Cardiac septum (tissue), 1 donor: ENCODE data around the gene UXS1. TPM values are rescaled to one million over a fixed set of nuclear protein-coding genes. Genes with fewer than 3 reads are reported as not detected.

Experiments
- DNase-seq: peaks from one replicate; pipeline ENCODE4 v3.0.0-alpha.2; 2020; ENCODE audit warnings: low spot score
- intact Hi-C: fragments of 100-400 bp; cut with DNase I; formaldehyde crosslinking; loops from one replicate; pipeline ENCODE4 v1.14.0; 2022
- total RNA-seq: library from RNA; stranded (reverse); fragmentation: NEBNext Ultra II Directional; extraction: Animal tissue kit (Norgen Biotek cat#: 25700); gene quantifications from one replicate; pipeline ENCODE4 v1.2.1, GENCODE V29; 2021
- donor health status: DM: no; HTN: no; CAD: no.

Gene UXS1
- total RNA-seq, 1 donor from 2014 or later, result 23.3 TPM

DNA sequence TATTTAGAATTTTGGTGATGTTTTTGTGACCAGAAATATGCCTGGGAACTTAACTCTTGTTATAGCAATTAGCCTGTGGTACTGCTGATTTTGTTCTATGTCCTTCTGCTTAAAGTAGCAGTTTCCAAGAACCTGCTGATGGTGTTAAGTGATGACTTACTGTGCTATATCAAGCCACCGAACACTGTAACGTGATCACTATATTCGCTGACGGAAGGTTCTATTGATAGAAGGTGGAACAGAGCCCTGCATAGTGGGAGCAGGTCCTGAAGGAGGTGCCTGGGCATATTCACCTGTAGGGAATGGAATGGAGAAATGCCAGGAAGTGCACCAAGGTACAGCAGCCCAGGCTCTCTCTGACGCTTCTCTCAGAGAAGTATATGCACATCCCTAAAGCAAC lies 76.8 kb downstream of the UXS1 start:
- no peak for DNase-seq
- intact Hi-C loops, result loop anchor here (5.0 kb wide), 1 partner anchor 75 kb away; the partner anchor contains the start of gene UXS1

- intact Hi-C loops, result loop anchor here (5.0 kb wide), 1 partner anchor 76 kb away; the partner anchor contains the start of gene UXS1
- DNase-seq, result no peak
These were observed 77.9 kb downstream of the UXS1 start for GRCh38 chr2:106116248-106116647.

GRCh38 chr2:106115665-106116064 lies 78.4 kb downstream of the UXS1 start:
- no peak for DNase-seq
- intact Hi-C loops, result loop anchor here (5.0 kb wide), 1 partner anchor 77 kb away; the partner anchor contains the start of gene UXS1

DNA sequence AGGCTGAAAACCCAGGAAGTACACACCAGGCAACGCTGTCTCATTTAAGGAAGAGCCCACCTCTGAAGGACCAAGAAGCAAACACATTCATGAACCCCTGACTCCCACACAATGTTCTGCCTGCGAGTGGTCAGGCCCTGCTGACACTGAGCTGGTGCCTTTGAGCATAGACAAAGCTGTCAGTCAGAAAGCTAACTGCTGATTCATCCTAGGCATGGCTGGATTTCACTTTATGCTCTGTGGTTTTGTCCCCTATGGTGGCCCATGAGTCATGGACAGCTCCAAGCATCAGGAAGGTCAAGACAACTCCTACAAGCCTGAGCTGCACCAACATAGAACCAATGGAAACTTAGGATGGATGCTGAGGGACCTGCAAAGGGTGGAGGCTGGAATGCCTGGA lies 78.9 kb downstream of the UXS1 start:
- intact Hi-C loops, result loop anchor here (5.0 kb wide), 1 partner anchor 77 kb away; the partner anchor contains the start of gene UXS1
- no peak for DNase-seq

GRCh38 chr2:106114166-106114565 lies 79.9 kb downstream of the UXS1 start:
- no peak for DNase-seq
- intact Hi-C loops, result no loop called here

GRCh38 chr2:106113361-106113966 lies 80.6 kb downstream of the UXS1 start:
- no peak for DNase-seq
- intact Hi-C loops, result no loop called here

DNA sequence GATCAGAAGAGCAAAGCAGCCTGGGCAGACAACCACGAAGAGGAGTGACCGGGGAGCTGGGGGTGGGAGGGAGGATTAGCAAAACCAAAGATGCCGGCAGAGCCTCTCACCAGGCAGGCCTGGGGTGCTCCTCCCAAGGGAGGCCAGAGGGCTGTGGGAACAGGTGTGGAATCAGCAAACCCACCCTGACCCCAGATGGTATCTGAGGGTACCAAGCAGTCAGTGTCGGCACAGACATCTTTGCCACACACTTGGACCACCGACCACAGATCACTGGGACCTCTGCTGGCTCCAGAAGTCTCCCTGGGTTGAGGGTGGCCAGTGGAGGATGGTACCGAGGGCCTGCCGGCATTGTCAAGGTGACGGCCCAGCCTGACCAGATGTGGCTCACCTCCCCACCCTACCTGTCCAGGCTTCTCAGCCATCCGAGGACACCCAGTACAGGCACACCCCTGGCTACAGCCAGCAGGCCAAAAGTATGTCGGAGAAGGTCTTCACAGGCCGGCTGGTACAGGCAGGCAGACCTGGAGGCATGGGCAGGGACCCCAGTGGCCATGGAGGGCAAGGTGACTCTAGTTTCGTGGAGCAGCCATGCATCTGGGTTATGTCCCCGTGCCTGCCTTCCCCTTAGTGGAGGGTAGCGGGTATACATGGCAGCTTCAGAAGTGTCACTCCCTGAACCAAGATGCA lies 82.1 kb downstream of the UXS1 start:
- intact Hi-C loops, result no loop called here

DNA sequence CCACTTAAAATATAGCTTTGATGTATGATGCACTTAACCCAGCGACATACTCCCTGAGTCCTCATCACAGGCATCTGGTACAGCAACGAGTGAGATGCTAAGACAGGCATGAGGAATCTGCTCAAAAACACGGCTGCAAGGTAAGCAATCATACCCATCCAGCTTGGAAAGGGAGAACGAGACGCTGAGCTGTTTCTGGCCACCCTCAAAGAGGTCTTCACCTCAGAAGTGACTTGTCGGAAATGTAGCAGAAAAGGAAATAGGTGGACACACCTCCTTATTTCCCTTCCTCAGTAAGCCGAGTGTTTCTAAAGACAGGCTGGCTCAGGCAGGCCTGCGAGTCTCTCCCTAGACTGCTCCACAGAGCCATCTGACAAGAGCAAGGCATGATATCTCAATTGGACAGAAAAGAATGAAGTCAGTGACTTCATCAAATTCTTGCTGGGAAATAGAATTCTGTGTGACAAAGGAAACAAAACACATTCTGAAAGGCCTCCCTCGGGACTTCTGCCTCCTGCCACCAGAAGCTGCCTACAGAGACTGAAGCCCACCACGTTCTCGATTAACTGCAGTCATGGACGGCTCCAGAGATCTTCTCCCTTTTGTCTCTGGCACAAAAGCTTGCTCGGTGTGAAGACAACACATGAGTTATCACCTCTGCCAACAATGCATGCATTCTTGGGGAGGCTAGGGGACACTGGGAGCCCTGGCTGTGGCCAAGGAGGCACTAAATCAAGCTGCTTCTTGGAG lies 84.3 kb downstream of the UXS1 start:
- DNase-seq, result no peak
- intact Hi-C loops, result loop anchor here (5.0 kb wide), 1 partner anchor 472 kb away; no protein-coding TSS in a partner anchor

More for the DNA sequence above, 82.1 kb downstream of the UXS1 start:
- DNase-seq, result no peak

DNA sequence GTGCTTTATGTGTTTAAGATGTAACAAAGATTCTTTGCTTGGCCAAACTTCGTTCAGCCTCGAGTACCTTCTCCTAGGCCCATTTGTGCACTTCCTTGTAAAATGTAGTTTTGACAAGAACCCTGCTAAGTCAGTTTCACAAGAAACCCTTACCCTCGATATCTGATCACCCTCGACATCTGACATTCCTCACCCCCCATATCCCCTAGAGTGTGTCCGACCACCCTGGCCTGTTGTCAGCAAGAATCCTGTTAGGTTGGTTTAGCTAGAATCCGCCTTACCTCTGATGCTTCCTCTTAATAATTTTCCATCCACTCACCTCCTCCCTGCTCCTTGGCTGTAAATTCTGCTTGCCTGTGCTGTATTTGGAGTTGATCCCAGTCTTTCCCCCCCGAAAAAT lies 85.3 kb downstream of the UXS1 start:
- intact Hi-C loops, result loop anchor here (5.0 kb wide), 1 partner anchor 474 kb away; no protein-coding TSS in a partner anchor
- DNase-seq, result no peak

- DNase-seq, result no peak
- intact Hi-C loops, result loop anchor here (5.0 kb wide), 1 partner anchor 474 kb away; no protein-coding TSS in a partner anchor
These were observed 85.8 kb downstream of the UXS1 start for GRCh38 chr2:106108351-106108750.

GRCh38 chr2:106107509-106108131 lies 86.5 kb downstream of the UXS1 start:
- intact Hi-C loops, result loop anchor here (5.0 kb wide), 1 partner anchor 475 kb away; no protein-coding TSS in a partner anchor

DNA sequence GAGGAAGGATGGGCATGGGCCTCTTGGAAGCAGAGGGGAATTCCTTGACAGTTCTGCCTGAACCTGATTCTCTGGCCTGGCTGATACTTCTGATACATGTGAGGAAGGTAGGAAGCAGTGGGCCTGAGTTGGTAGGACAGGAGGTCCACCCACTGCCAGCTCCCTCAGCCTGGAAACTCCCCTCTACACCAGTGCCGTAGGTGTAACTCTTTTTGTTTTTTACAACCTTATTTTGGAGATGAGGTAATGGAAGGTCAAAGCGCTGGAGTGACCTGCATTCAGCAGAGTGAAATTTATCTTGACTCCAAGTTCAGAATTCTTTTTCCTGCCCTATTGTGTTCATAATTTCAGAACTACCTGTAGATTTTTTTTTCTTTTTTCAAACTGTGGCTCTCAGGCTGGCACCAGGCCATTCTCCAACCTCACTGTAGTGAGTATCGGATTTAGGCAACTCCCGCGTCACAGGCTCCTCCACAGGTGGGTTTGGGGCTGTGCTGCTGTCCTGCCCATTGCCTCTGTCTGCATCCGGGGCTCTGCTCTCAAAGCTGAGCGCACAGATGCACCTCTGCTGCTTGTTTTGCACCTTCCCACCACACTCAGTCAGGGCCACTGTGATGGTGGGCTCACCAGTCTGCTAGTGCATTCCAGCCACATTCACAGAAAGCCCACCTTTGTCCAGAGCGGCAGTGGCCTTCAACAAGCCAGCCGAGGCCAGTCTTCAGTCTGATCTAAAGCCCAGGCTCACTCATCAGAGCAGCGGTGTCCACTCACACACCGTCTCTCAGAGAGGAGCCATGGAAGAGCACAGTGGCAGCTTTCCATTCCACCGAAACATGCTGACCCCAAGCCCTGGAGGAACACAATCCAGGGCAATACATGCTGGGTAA lies 87.2 kb downstream of the UXS1 start:
- DNase-seq, result no peak
- intact Hi-C loops, result loop anchor here (5.0 kb wide), 1 partner anchor 475 kb away; no protein-coding TSS in a partner anchor

More at GRCh38 chr2:106107509-106108131, 86.5 kb downstream of the UXS1 start:
- no peak for DNase-seq

- intact Hi-C loops, result loop anchor here (2.0 to 5.0 kb wide), 2 partner anchors 437 to 477 kb away; no protein-coding TSS in a partner anchor
These were observed 88.8 kb downstream of the UXS1 start for GRCh38 chr2:106105151-106105922.

DNA sequence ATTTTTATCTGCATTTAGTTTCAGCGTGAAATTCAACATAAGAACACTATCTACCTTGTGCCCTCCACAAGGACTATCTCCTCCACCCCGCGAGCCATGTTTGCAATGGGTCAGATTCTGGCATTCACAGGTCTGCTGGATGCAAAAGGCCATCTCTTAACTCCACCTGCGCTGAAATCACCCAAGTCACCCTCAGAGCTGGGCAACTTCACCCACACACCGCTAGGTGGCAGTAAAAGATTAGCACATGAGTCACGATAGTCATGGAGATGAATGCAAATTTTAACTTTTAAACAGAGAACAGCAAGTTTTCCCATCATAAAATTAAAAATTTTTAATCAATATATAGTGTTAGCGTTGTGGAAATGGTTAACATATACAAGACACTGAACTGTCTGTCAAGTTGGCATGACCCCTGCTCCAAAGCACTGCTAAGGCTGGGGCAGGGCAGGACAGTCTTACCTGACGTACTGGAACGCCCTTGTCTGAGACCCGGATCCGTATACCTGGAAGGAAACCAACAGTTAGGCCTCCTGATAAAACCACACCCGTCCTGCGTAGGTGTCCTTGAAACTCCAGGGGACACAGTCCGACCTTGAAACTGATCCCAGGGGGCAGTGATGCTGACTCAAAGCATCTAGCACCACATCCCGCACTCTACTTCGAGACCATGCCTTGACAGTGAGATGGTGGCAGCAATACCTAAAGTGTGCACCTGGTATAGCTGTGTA lies 89.6 kb downstream of the UXS1 start:
- intact Hi-C loops, result loop anchor here (2.0 to 5.0 kb wide), 2 partner anchors 438 to 478 kb away; no protein-coding TSS in a partner anchor
- DNase-seq, result no peak

More at GRCh38 chr2:106105151-106105922, 88.8 kb downstream of the UXS1 start:
- DNase-seq, result no peak

GRCh38 chr2:106099691-106100090 lies 94.4 kb downstream of the UXS1 start:
- intact Hi-C loops, result no loop called here

DNA sequence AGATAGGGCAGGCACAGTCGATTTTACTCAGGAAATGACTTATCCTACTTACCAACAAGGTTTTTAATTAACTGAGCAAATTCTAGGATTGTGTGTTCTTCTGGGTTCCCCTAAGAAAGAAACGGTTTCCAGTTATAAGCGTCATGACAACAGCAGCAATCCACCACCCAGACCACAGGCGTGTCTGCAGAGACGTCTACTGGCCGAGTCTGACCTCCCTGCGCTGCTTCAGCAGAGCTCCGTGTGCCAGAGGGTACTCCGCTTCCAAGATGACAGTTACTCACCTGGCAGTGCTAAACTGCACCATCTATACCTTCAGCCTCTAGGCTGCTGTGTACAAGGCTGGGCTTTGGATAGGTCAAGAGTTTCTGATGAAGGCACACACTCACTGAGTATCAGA lies 95.4 kb downstream of the UXS1 start:
- intact Hi-C loops, result no loop called here
- no peak for DNase-seq

More at GRCh38 chr2:106099691-106100090, 94.4 kb downstream of the UXS1 start:
- no peak for DNase-seq

DNA sequence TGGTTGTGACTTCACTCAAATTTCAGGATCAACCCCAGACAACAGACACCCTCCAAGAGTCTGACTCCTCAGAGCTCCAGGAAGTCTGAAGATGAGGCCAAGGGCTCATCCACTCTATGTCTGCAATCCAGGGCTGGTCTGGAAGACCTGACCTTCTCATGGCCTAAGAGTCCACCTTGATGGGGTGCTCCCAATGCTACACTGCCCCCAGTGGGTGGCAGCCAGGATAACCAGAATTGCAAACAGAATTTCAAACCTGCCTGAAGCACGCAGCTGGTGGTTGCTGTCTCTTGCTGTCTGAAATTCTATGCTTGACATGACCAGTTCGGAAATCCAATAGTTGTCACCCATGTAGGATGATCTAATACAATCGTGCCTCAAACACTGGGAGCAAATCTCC lies 96.0 kb downstream of the UXS1 start:
- intact Hi-C loops, result no loop called here
- DNase-seq, result no peak
